Measurements from ENCODE around the gene CCDC148.

Gene CCDC148

DNA sequence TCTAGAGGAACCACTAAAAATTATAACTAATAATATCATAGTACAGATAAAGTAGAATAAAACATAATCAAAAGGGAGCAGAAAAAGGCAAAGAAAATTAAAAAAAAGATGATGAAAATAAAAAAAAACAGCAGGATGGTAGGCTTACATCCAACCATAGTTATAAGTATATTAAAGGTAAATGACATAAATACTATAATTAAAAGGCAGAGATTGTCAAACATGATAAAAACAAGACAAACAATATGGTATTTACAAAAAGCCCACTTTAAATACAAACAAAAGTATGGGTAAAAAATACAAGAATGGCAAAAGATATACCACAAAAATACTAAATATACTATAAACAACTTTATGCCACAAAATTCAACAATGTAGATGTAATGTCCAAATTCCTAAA lies 24.4 kb downstream of the CCDC148 start:
- Histone ChIP-seq H3K27me3 (ENCODE audit: insufficient read depth, low read length) (no peaks in the 10 kb centered on the region), H3K9ac (ENCODE audit: low read length) (no peak overlapping the region), H3K9me3 (ENCODE audit: low read length) (no peaks in the 10 kb centered on the region), H3K4me1 (ENCODE audit: insufficient read depth, low read length, severe bottlenecking) (no peaks in the 10 kb centered on the region), H2AFZ (ENCODE audit: low read length) (no peak overlapping the region), H3F3A (ENCODE audit: insufficient read depth, low read length) (no peaks in the 10 kb centered on the region), H3K9me2 (ENCODE audit: low read depth, low read length) (no peaks in the 10 kb centered on the region), H3K4me3 (ENCODE audit: low read depth, low read length, poor library complexity, severe bottlenecking) (no peak overlapping the region), H4K20me1 (ENCODE audit: insufficient read depth, low read length) (no peaks in the 10 kb centered on the region), H3K36me3 (ENCODE audit: insufficient read depth, low read length) (no peaks in the 10 kb centered on the region), H3K79me2 (ENCODE audit: insufficient read depth, low read length) (no peaks in the 10 kb centered on the region), H3K27ac (ENCODE audit: low read depth, low read length, poor library complexity, severe bottlenecking) (no peak overlapping the region), H3K4me2 (ENCODE audit: low read length) (no peak overlapping the region)
- no peak for TF ChIP-seq EZH2 (IDR thresholded peaks at IDR 0.05; ENCODE audit: borderline replicate concordance, low read length)
- TF ChIP-seq, protein P1, sequence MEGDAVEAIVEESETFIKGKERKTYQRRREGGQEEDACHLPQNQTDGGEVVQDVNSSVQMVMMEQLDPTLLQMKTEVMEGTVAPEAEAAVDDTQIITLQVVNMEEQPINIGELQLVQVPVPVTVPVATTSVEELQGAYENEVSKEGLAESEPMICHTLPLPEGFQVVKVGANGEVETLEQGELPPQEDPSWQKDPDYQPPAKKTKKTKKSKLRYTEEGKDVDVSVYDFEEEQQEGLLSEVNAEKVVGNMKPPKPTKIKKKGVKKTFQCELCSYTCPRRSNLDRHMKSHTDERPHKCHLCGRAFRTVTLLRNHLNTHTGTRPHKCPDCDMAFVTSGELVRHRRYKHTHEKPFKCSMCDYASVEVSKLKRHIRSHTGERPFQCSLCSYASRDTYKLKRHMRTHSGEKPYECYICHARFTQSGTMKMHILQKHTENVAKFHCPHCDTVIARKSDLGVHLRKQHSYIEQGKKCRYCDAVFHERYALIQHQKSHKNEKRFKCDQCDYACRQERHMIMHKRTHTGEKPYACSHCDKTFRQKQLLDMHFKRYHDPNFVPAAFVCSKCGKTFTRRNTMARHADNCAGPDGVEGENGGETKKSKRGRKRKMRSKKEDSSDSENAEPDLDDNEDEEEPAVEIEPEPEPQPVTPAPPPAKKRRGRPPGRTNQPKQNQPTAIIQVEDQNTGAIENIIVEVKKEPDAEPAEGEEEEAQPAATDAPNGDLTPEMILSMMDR (IDR thresholded peaks at IDR 0.05; ENCODE audit: low read length), result no peak

DNA sequence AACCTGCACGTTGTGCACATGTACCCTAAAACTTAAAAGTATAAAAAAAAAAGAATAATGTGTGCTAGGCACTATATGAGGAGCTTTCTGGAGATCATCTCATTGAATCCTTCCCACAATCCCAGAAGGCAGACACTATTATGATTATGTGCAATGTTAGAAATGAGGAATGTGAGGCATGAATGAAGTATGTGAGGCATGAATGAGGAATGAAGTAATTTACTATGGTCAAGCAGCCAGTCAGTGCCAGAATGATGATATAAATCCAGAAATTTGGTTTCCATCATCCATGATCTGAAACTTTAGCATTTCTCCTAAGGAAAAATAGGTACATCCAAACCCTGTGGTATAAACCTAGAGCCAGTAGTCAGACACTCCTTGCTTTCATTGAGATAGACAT lies 42.0 kb downstream of the CCDC148 start:
- no peak overlapping the region for H3K4me3 ChIP-seq (ENCODE audit: low read depth, low read length, poor library complexity, severe bottlenecking)
- H3K9me3 ChIP-seq (ENCODE audit: low read length), result no peaks in the 10 kb centered on the region

DNA sequence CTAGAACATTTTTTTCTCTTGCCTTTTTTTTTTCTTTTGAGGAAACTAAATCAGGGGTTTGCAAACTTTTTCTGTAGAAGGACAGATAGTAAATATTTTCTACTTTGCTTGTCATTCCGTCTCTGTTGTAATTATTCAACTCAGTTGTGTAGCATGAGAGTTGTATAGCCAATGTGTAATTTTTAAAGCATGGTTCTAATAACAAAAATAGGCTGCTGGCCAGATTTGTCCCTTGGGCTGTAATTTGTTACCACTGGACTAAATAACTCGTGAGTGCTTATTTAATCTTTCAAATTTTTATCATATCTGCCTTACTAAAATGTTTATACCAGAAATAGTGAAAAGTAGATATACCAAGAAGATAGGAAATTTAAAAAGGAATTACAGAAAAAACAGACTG lies 43.0 kb downstream of the CCDC148 start:
- no peak overlapping the region for H3K4me2 ChIP-seq (ENCODE audit: low read length)
- H4K20me1 ChIP-seq (ENCODE audit: insufficient read depth, low read length), result no peaks in the 10 kb centered on the region
- no peaks in the 10 kb centered on the region for H3K9me3 ChIP-seq (ENCODE audit: low read length)
- H3K79me2 ChIP-seq (ENCODE audit: insufficient read depth, low read length), result no peaks in the 10 kb centered on the region
- no peaks in the 10 kb centered on the region for H3K4me1 ChIP-seq (ENCODE audit: insufficient read depth, low read length, severe bottlenecking)
- no peaks in the 10 kb centered on the region for H3K36me3 ChIP-seq (ENCODE audit: insufficient read depth, low read length)
- no peak overlapping the region for H3K4me3 ChIP-seq (ENCODE audit: low read depth, low read length, poor library complexity, severe bottlenecking)
- TF ChIP-seq, protein P1 (IDR thresholded peaks at IDR 0.05; ENCODE audit: low read length), result no peak
- no peak for TF ChIP-seq EZH2 (IDR thresholded peaks at IDR 0.05; ENCODE audit: borderline replicate concordance, low read length)
- no peaks in the 10 kb centered on the region for H3K9me2 ChIP-seq (ENCODE audit: low read depth, low read length)
- H3K27ac ChIP-seq (ENCODE audit: low read depth, low read length, poor library complexity, severe bottlenecking), result no peak overlapping the region
- H3K9ac ChIP-seq (ENCODE audit: low read length), result no peak overlapping the region
- no peaks in the 10 kb centered on the region for H3F3A ChIP-seq (ENCODE audit: insufficient read depth, low read length)
- H3K27me3 ChIP-seq (ENCODE audit: insufficient read depth, low read length), result no peaks in the 10 kb centered on the region
- no peak overlapping the region for H2AFZ ChIP-seq (ENCODE audit: low read length)

More for the DNA sequence above, 42.0 kb downstream of the CCDC148 start:
- no peak overlapping the region for H3K4me2 ChIP-seq (ENCODE audit: low read length)
- no peaks in the 10 kb centered on the region for H3K4me1 ChIP-seq (ENCODE audit: insufficient read depth, low read length, severe bottlenecking)
- H2AFZ ChIP-seq (ENCODE audit: low read length), result no peak overlapping the region
- TF ChIP-seq EZH2 (IDR thresholded peaks at IDR 0.05; ENCODE audit: borderline replicate concordance, low read length), result no peak
- TF ChIP-seq, protein P1 (IDR thresholded peaks at IDR 0.05; ENCODE audit: low read length), result no peak
- H3K36me3 ChIP-seq (ENCODE audit: insufficient read depth, low read length), result no peaks in the 10 kb centered on the region
- no peaks in the 10 kb centered on the region for H3F3A ChIP-seq (ENCODE audit: insufficient read depth, low read length)
- no peak overlapping the region for H3K9ac ChIP-seq (ENCODE audit: low read length)
- H3K27ac ChIP-seq (ENCODE audit: low read depth, low read length, poor library complexity, severe bottlenecking), result no peak overlapping the region
- H3K27me3 ChIP-seq (ENCODE audit: insufficient read depth, low read length), result no peaks in the 10 kb centered on the region
- H3K9me2 ChIP-seq (ENCODE audit: low read depth, low read length), result no peaks in the 10 kb centered on the region
- no peaks in the 10 kb centered on the region for H4K20me1 ChIP-seq (ENCODE audit: insufficient read depth, low read length)
- H3K79me2 ChIP-seq (ENCODE audit: insufficient read depth, low read length), result no peaks in the 10 kb centered on the region
